Measurements from ENCODE around the gene NOD1.

- no peak for TF ChIP-seq CTCF (IDR thresholded peaks at IDR 0.05; ENCODE audit: low read depth, low read length)
- TF ChIP-seq EZH2phosphoT487 (IDR thresholded peaks at IDR 0.05; ENCODE audit: low read depth), result no peak
Measured at GRCh38 chr7:30433506-30433905, 45.1 kb downstream of the NOD1 start.
